ENCODE measurements around the gene PWP2. TPM values are rescaled to one million over a fixed set of nuclear protein-coding genes. Genes with fewer than 3 reads are reported as not detected.

The PWP2 gene
- total and polyA plus RNA-seq, 3 donors (not counting 1 experiment from before 2014, with no cell fraction given), result 3.5 to 24.5 (median 6.3) TPM

Other genes with a start within 250 kb of the PWP2 start
- gene AGPAT3, start 242.2 kb upstream of the PWP2 start, total RNA-seq, result 10 to 100 TPM; 32.5 to 35.8 TPM
- 13.1 TPM for gene AGPAT3, start 242.2 kb upstream of the PWP2 start, polyA plus RNA-seq
- 10 to 100 TPM; 36.3 to 37.3 TPM for gene TRAPPC10, start 95.1 kb upstream of the PWP2 start, total RNA-seq
- 18.3 TPM for gene TRAPPC10, start 95.1 kb upstream of the PWP2 start, polyA plus RNA-seq
- gene GATD3, start 26.3 kb downstream of the PWP2 start, total RNA-seq, result 1 to 10 TPM; 4.8 to 5.7 TPM
- gene GATD3, start 26.3 kb downstream of the PWP2 start, polyA plus RNA-seq, result 36.0 TPM
- 1 to 10 TPM; 1.3 to 5.4 TPM for gene ICOSLG, start 133.5 kb downstream of the PWP2 start, total RNA-seq
- 3.3 TPM for gene ICOSLG, start 133.5 kb downstream of the PWP2 start, polyA plus RNA-seq
- gene DNMT3L, start 154.5 kb downstream of the PWP2 start, total RNA-seq, result not detected
- gene DNMT3L, start 154.5 kb downstream of the PWP2 start, polyA plus RNA-seq, result not detected
- gene AIRE, start 178.5 kb downstream of the PWP2 start, total RNA-seq, result not detected
- not detected for gene AIRE, start 178.5 kb downstream of the PWP2 start, polyA plus RNA-seq
- 100 to 1,000 TPM; 113 to 142 TPM for gene PFKL, start 192.7 kb downstream of the PWP2 start, total RNA-seq
- gene PFKL, start 192.7 kb downstream of the PWP2 start, polyA plus RNA-seq, result 126 TPM
- gene CFAP410, start 232.0 kb downstream of the PWP2 start, total RNA-seq, result 1 to 10 TPM; 8.3 to 9.6 TPM
- 3.4 TPM for gene CFAP410, start 232.0 kb downstream of the PWP2 start, polyA plus RNA-seq
- 10 to 100 TPM in 1 of 2 donors, 1 to 10 TPM in 1; 6.2 to 14.6 TPM for gene TRPM2, start 246.2 kb downstream of the PWP2 start, total RNA-seq
- 16.6 TPM for gene TRPM2, start 246.2 kb downstream of the PWP2 start, polyA plus RNA-seq